GM12878 (cell line): ENCODE data around the gene NCOA6. TPM values are rescaled to one million over a fixed set of nuclear protein-coding genes. Genes with fewer than 3 reads are reported as not detected.
A peak's percentile ranks its signal among the peaks of the same experiment; 100 is the strongest.

ENCODE experiments used
- ATF2 ChIP-seq: IDR thresholded peaks from 2 replicates; pipeline ENCODE4 v1.6.1; 2012; ENCODE audit warnings: low read length, inconsistent platforms
- BCL3 ChIP-seq: IDR thresholded peaks from 2 replicates; pipeline ENCODE4 v1.6.1; 2011; ENCODE audit warnings: borderline replicate concordance, low read depth, mild to moderate bottlenecking, moderate library complexity, low read length; ENCODE audit not compliant: insufficient read depth, poor library complexity, severe bottlenecking
- CEBPZ ChIP-seq: fragments of 150-350 bp; IDR thresholded peaks from 2 replicates; pipeline ENCODE4 v1.6.1; 2016; ENCODE audit warnings: low read depth, low read length
- CHD1 ChIP-seq: IDR thresholded peaks from 2 replicates; pipeline ENCODE4 v1.6.1; 2012; ENCODE audit warnings: low read depth, low read length, improper control_type of control experiment
- CREB1 ChIP-seq: IDR thresholded peaks from 2 replicates; pipeline ENCODE4 v1.6.1; 2012; ENCODE audit warnings: low read depth, mild to moderate bottlenecking, inconsistent platforms
- ESRRA ChIP-seq: IDR thresholded peaks from 2 replicates; pipeline ENCODE4 v1.6.1; 2012; ENCODE audit warnings: mild to moderate bottlenecking, low read length, improper control_type of control experiment
- EZH2 ChIP-seq: IDR thresholded peaks from 2 replicates; pipeline ENCODE4 v1.6.1; 2012; ENCODE audit warnings: low read depth, mild to moderate bottlenecking, control low read depth, inconsistent platforms, low read length, borderline replicate concordance; ENCODE audit not compliant: control insufficient read depth
- FOXK2 ChIP-seq: fragments of 450-650 bp; IDR thresholded peaks from 2 replicates; pipeline ENCODE4 v1.6.1; 2017; ENCODE audit warnings: mild to moderate bottlenecking, moderate library complexity
- IKZF2 ChIP-seq, 2 experiments: fragments of 450-650 bp; IDR thresholded peaks; 2 replicates each; pipeline ENCODE4 v1.6.1; 2017; ENCODE audit warnings: mild to moderate bottlenecking in 2 of 2, moderate library complexity in 2 of 2
- LARP7 ChIP-seq: fragments of 450-650 bp; IDR thresholded peaks from 2 replicates; pipeline ENCODE4 v1.6.1; 2017; ENCODE audit warnings: mild to moderate bottlenecking
- MXI1 ChIP-seq: fragments of 150-350 bp; IDR thresholded peaks from 2 replicates; pipeline ENCODE4 v1.6.1; 2011; ENCODE audit warnings: low read depth, mild to moderate bottlenecking, inconsistent platforms, low read length, improper control_type of control experiment
- NKRF ChIP-seq: fragments of 450-650 bp; conservative IDR thresholded peaks from 2 replicates; pipeline ENCODE4 v1.6.1; 2017; ENCODE audit warnings: mild to moderate bottlenecking, moderate library complexity
- PKNOX1 ChIP-seq: fragments of 450-650 bp; IDR thresholded peaks from 2 replicates; pipeline ENCODE4 v1.6.1; 2016; ENCODE audit warnings: mild to moderate bottlenecking
- PML ChIP-seq: IDR thresholded peaks from 2 replicates; pipeline ENCODE4 v1.6.1; 2012; ENCODE audit warnings: low read length, inconsistent platforms
- RELA ChIP-seq: fragments of 450-650 bp; IDR thresholded peaks from 2 replicates; pipeline ENCODE4 v1.8.0; 2014; ENCODE audit warnings: borderline replicate concordance; ENCODE audit not compliant: partially characterized antibody
- RUNX3 ChIP-seq: IDR thresholded peaks from 2 replicates; pipeline ENCODE4 v1.6.1; 2012; ENCODE audit warnings: low read length, inconsistent platforms
- SP1 ChIP-seq: IDR thresholded peaks from one replicate; pipeline ENCODE4 v1.6.1; 2011; ENCODE audit warnings: low read depth, low read length
- TCF12 ChIP-seq: IDR thresholded peaks from 2 replicates; pipeline ENCODE4 v1.6.1; 2011; ENCODE audit warnings: low read depth, mild to moderate bottlenecking, low read length
- ZZZ3 ChIP-seq: IDR thresholded peaks from 2 replicates; pipeline ENCODE4 v1.6.1; 2011; ENCODE audit warnings: low read depth; ENCODE audit not compliant: control insufficient read depth, insufficient read length
- polyA plus RNA-seq, 11 experiments: library from polyadenylated mRNA; depleted of rRNA in 4 of 11; unstranded in 6 of 11; stranded (reverse) in 5 of 11; fragments of >200 nt; fragmentation: Nextera tagmentation in 4 of 11; fragmentation: Illumina TruSeq in 1 of 11; extraction: Ambion mirVana in 4 of 11; extraction: Trizol in 1 of 11; gene quantifications; 1 replicate in 1 of 11; 2 replicates in 10 of 11; pipeline versions ENCODE4 v1.2.1 to v1.2.3, GENCODE V29; 2011 to 2016; ENCODE audit warnings: inconsistent platforms in 2 of 11, missing spikeins in 2 of 11, low read depth in 1 of 11
- total RNA-seq, 4 experiments: library from RNA; depleted of rRNA in 3 of 4; stranded (reverse); fragments of >200 nt in 3 of 4; fragmentation: Illumina TruSeq in 1 of 4; extraction: Trizol in 1 of 4; gene quantifications; 2 replicates each; pipeline versions ENCODE4 v1.2.1 to v1.2.3, GENCODE V29; 2013 to 2021

The NCOA6 gene
- total and polyA plus RNA-seq, 10 of the 15 experiments (the other 5 are each of a cell fraction or from before 2014, with no cell fraction given) = 6.1 to 20.6 (median 12.6) TPM

- no peak for TF ChIP-seq CEBPZ
- peak; percentile 99 for TF ChIP-seq CREB1
- TF ChIP-seq MXI1 = peak; percentile 92
- TF ChIP-seq PML = peak; percentile 92; the same call in 1 of the 2 replicates
- no peak for TF ChIP-seq ATF2
- TF ChIP-seq EZH2 = no peak
- TF ChIP-seq NKRF = peak; percentile 98
- no peak for TF ChIP-seq BCL3
- no peak for TF ChIP-seq IKZF2 (IDR thresholded peaks at IDR 0.05)
- peak; percentile 70; the same call in 1 of the 2 replicates for TF ChIP-seq TCF12
- peak; percentile 70 for TF ChIP-seq RUNX3
- TF ChIP-seq PKNOX1 = peak; percentile 24; the same call in 1 of the 2 replicates
- peak; percentile 52 for TF ChIP-seq RELA
- no peak for TF ChIP-seq ZZZ3
- TF ChIP-seq SP1 = peak; percentile 82
- no peak for TF ChIP-seq ESRRA
- 0 out of 2 replicates have a peak, but pooled peaks have one; percentile 22 for TF ChIP-seq FOXK2
- TF ChIP-seq CHD1 = no peak
- no peak for TF ChIP-seq LARP7
These were observed 148.6 kb downstream of the NCOA6 start, which contains the start of gene PIGU (continued) for GRCh38 chr20:34676642-34677373.
